GM19238 (cell line): Measurements from ENCODE around the gene RNF220.

Source experiments
- DNase-seq: peaks from one replicate; pipeline ENCODE4 v3.0.0; 2011; ENCODE audit warnings: low spot score; ENCODE audit not compliant: insufficient read length

The RNF220 gene

DNA sequence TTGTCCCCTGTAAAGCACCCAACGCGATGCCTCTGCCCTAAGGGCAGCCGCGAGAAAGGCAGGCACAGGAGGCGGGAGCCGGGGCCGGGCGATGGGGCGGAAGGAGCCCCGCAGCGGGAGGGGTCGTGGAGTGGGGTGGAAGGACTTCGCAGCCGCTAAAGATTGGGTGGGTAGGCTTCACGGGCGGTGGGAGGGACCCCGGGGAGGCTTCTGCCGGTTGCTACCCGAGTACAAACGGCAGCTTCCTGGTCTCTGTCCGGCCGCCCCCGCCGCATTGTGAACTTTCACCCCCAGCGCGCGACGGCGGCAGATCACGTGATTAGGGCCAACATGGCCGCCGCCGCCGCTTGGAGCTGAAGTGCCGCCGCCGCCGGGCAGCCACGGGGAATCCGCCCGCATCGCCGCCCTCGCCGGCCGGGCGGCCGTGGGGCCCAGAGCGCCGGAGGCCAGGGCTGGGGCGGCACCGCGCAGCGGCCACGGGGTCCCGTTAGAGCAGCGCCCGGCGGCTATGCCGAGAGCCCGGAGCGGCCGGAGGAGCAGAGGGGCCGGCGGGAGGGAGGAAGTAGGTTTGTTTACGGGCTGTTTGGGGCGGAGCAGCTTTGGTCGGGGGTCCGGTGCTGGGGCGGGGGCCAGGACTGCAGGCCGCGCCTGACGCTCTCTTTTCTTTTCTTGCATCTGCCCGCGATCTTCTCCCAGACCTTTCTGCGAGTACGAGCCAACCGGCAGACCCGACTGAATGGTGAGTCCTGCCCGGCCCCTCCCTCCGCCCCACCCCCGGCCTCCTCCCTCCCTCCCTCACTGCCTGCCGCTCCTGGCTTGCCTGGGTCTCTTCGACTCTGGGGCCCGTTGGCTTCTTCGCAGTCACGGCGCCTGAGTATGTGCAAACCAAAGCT is 226.8 kb downstream of the RNF220 start:
- DNase-seq, result peak; percentile 98

- DNase-seq, result no peak
These were observed 227.5 kb downstream of the RNF220 start for GRCh38 chr1:44632598-44632997.

- no peak for DNase-seq
These were observed 229.6 kb downstream of the RNF220 start for GRCh38 chr1:44634606-44635189.

DNA sequence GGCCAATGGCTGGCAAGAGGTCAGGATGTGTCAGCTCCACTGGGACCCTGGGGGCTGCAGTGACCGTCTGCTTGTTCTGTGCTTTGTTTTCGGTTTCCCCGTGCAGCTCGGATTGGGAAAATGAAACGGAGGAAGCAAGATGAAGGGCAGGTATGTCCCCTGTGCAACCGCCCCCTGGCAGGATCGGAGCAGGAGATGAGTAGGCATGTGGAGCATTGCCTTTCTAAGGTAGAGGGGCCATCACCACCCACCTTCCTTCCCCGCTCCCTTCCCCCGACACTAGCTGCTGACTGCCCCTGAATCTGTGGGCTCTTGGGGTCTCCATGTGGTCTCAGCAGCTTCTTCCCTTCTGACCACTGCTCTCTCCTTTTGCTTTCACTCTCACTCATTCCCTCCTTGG is 230.4 kb downstream of the RNF220 start:
- no peak for DNase-seq

DNA sequence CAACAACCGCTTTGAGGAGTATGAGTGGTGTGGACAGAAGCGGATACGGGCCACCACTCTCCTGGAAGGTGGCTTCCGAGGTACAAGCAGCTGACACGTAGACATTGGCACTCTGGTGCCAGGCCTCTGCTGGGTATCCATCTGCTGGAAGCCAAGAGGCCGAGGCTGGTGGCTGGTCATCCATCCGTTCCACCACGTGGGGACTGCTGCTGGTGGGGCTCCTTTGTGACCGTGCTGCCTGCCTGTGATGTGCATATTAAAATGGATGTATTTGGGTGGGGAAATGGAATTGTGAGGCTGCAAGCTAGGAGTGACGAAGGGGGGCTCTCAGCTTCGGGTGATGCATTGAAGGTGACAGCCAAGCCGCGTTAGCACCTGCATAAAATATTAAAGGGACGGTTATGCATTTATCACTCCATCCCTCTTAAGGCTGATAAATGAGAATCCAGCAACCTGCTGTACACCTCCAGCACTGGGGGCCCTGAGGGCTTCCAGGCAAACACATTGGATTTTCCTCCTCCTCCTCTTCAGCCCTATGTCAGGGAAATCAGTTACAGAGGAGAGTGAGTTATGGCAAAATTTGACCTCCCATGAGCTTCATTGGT is 231.1 kb downstream of the RNF220 start:
- no peak for DNase-seq

- no peak for DNase-seq
These were observed 231.9 kb downstream of the RNF220 start for GRCh38 chr1:44636688-44637598.

DNA sequence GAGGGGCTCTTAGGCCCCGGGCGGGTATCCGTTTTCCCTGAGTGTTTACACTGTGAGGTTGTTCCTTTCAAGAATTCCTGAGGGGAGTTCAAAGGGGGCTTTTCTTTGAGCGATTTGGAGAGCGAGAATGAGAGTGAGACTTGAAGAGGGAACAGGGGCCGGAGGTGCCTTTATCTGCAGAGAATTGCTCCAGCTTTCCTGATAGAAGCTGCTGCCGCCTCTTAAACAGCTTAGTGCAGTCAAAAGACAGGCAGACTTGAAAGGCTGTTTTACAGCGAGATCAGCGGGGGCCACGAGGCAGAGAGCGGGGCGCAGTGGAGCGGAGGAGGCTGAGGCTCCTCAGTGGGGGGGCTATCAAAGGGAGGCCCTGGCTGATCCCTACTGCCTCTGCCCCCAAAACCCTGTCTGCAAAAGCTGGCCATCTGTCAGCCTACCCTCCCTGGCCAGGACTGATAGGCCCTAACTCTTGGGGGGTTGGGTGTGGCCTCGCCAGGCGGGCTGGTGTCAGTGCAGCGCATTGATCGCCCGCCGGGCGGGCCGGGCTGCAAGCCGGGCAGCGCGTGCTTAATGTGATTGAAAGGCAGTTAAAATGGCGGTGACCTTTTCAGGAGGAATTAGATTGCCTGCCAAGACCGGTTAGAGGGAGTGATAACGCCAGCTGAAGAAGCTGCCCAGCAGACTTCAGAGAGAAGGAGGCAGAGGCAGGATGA is 232.8 kb downstream of the RNF220 start:
- no peak for DNase-seq

GRCh38 chr1:44640200-44640853 is 235.3 kb downstream of the RNF220 start:
- DNase-seq, result no peak

GRCh38 chr1:44641126-44642102 is 236.4 kb downstream of the RNF220 start:
- no peak for DNase-seq

GRCh38 chr1:44642255-44642654 is 237.2 kb downstream of the RNF220 start:
- no peak for DNase-seq

- DNase-seq, result no peak
These were observed 237.9 kb downstream of the RNF220 start for GRCh38 chr1:44642925-44643324.

DNA sequence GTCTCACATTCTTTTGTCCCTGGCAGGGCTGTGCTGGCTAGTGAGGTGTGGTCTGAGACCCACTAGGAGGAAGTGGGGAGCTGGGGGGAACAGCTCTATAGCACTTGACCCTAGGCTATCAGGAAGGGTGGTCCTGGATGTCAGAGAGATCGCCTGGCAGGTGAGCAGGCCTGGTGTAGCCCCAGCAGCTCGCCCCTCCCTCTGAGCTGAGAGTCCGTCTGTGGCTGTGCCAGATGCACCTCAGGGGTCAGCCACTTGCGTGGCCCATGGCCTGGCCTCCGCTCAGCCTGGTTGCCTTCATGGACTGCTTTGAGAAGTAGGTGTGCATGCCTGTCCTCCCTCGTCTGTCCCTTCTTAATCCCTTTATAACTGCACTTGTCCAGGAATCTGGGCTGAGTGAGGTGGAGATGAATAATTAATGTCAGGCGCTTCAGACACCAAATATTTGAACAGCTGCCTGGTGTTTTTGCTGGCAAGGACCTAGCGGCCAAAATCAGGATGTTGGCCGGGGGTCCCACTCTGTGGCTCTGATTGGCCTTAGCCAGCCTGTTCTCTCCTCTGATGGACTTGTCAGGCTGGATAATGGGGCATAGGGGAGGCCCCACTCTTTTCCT is 238.8 kb downstream of the RNF220 start:
- no peak for DNase-seq

DNA sequence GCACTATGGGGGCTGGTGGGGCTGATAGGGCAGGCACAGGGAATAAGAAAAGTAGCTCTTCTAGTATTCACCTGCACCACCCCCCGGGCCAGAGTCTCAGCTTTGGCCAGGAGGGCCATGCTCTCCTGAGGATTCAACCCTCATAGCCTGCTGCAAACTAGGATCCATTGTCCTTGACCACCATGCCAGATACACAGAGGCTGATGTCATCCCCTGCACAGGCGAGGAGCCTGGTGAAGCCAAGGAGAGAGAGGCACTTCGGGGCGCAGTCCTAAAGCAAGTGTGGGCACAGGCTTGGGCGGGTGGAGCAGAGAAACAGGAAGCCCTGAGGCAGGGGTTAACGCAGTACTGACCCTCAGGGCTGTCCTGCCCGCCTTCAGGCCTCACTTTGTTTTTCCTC is 239.8 kb downstream of the RNF220 start:
- no peak for DNase-seq

GRCh38 chr1:44645476-44646244 is 240.6 kb downstream of the RNF220 start:
- DNase-seq, result no peak

DNA sequence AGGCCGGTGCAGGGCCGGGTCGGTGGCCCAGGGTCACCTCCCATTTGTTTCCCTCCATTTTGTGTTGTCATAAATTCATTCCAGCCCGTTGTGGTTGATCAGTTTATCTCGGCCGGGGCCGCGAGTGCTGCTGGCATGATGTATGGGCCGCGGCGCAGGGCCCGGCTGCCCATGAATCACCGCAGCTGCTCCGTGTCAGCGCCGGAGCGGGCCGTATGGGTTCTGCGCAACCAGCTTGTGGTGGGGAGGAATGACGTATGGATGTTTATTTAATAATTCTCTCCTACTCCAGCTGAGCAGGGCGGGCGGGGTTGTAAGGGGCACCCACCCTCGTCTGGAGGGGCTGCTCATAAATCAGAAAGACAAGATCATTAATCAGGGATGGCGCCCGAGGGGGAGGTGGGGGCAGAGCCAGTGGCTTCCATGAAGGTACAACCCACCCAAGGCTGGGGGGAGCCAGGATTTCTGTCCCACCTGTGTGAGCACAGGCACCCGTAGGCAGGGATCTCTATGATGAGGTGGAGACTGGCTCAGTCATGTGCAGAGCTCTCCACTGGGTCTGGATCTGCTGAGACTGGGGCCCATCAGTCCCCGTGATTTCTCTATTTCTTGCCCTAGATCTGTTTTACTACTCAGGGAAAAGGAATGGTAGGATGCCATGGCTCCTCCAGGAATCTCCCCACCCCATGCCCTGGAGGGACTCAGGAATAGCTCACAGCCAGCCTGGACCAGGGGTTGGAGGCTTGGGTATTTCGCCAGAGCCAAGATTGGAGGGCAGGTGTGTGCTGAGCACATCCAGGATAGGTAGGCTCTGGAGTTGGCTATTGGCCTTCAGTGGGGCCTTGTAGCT is 241.4 kb downstream of the RNF220 start:
- DNase-seq, result no peak

DNA sequence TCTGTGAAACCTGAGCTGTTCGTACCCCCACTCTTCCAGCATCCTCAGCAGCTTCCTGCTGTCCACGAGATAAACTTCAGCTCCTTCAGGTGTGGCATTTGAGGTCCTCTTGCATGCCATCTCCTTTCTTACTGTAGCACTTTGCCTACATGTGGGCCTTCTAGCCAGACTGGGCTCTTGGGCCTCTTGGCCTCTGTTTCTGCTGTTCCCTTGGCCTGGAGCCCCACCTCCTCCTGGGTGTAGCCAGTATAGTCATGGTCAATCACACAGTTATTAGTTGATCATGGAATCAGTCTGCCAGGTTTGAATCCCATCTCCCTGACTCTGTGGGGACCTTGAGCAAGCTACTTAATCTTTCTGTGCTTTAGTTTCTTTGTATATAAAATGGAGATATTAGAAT is 242.8 kb downstream of the RNF220 start:
- DNase-seq, result no peak
